ENCODE measurements around the gene RELA. TPM values are rescaled to one million over a fixed set of nuclear protein-coding genes. Genes with fewer than 3 reads are reported as not detected.

Gene RELA
- total RNA-seq, 1 donor from 2014 or later: 106 TPM

- intact Hi-C loops (cut with micrococcal nuclease): no loop called here
Measured at GRCh38 chr11:65649656-65650546, 12.8 kb downstream of the RELA start.

- intact Hi-C loops (cut with micrococcal nuclease): no loop called here
Measured at GRCh38 chr11:65648997-65649493, 13.7 kb downstream of the RELA start.

GRCh38 chr11:65646958-65647701 lies 15.6 kb downstream of the RELA start:
- intact Hi-C loops (cut with micrococcal nuclease): no loop called here

GRCh38 chr11:65646288-65646957 lies 16.3 kb downstream of the RELA start:
- intact Hi-C loops (cut with micrococcal nuclease): no loop called here

GRCh38 chr11:65645710-65646109 lies 17.0 kb downstream of the RELA start:
- intact Hi-C loops (cut with micrococcal nuclease): no loop called here

GRCh38 chr11:65644837-65645236 lies 17.9 kb downstream of the RELA start:
- intact Hi-C loops (cut with micrococcal nuclease): no loop called here

GRCh38 chr11:65643971-65644370 lies 18.7 kb downstream of the RELA start:
- intact Hi-C loops (cut with micrococcal nuclease): no loop called here

GRCh38 chr11:65642014-65642671 lies 20.6 kb downstream of the RELA start:
- intact Hi-C loops (cut with micrococcal nuclease): no loop called here

GRCh38 chr11:65641297-65642013 lies 21.3 kb downstream of the RELA start:
- intact Hi-C loops (cut with micrococcal nuclease): no loop called here

GRCh38 chr11:65640483-65641296 lies 22.0 kb downstream of the RELA start:
- intact Hi-C loops (cut with micrococcal nuclease): no loop called here

- intact Hi-C loops (cut with micrococcal nuclease): loop anchor here (1.0 to 2.0 kb wide), 4 partner anchors 12 to 100 kb away; partner anchors contain the start of gene KAT5
Measured at GRCh38 chr11:65639623-65640482, 22.9 kb downstream of the RELA start.

GRCh38 chr11:65639228-65639597 lies 23.5 kb downstream of the RELA start:
- intact Hi-C loops (cut with micrococcal nuclease): loop anchor here (1.0 to 2.0 kb wide), 4 partner anchors 13 to 99 kb away; partner anchors contain the start of gene KAT5

- intact Hi-C loops (cut with micrococcal nuclease): loop anchor here (1.0 to 2.0 kb wide), 4 partner anchors 23 to 75 kb away; partner anchors contain the start of genes KAT5 and PCNX3
Measured at GRCh38 chr11:65637794-65638419, 24.8 kb downstream of the RELA start, which contains the start of gene SIPA1. Gene SIPA1 (plus strand): TSS chr11:65638101. CDS start chr11:65640922, 2,821 bp downstream.

GRCh38 chr11:65637032-65637557 lies 25.6 kb downstream of the RELA start:
- intact Hi-C loops (cut with micrococcal nuclease): no loop called here

GRCh38 chr11:65636108-65637031 lies 26.3 kb downstream of the RELA start:
- intact Hi-C loops (cut with micrococcal nuclease): no loop called here

- intact Hi-C loops (cut with micrococcal nuclease): no loop called here
Measured at GRCh38 chr11:65634905-65635731, 27.6 kb downstream of the RELA start.
